HG02798 (cell line): ENCODE measurements around the gene CCDC182.

Experiments
- ATAC-seq: cut with Tn5 transposase; IDR thresholded peaks from one replicate; pipeline ENCODE4 v1.9.1; 2021; ENCODE audit warnings: mild to moderate bottlenecking; ENCODE audit not compliant: unreplicated experiment, poor library complexity

CCDC182 gene

DNA sequence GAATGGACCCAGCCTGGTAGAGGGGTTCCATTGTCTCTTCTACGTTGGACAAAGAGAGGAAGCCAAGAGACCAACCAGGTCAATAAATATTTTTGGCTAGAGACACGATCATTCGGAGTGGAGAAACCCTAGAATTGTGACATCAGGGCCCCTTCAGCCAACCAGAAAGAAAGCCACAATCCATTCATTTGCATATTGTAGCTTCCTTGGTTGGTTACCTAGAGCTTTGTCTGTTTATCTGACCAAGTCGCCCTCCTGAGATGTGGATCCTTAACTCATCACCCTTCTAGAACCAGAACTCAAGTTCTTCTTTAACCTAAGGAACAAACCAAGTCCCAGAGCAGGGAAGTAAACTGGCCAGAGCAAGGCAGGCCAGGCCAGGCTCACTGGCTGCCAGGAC is at the start of gene CCDC182:
TSS of gene CCDC182 (minus strand) at position 58 of the 400 bp plus-strand sequence. CDS start at position 31, 27 bp downstream.
- ATAC-seq: no peak

GRCh38 chr17:57794841-57795240 is 49.7 kb upstream of the CCDC182 start:
- no peak for ATAC-seq

- ATAC-seq: no peak
Observed at GRCh38 chr17:57788725-57789124, 43.6 kb upstream of the CCDC182 start.

GRCh38 chr17:57785022-57785421 is 39.9 kb upstream of the CCDC182 start:
- no peak for ATAC-seq

DNA sequence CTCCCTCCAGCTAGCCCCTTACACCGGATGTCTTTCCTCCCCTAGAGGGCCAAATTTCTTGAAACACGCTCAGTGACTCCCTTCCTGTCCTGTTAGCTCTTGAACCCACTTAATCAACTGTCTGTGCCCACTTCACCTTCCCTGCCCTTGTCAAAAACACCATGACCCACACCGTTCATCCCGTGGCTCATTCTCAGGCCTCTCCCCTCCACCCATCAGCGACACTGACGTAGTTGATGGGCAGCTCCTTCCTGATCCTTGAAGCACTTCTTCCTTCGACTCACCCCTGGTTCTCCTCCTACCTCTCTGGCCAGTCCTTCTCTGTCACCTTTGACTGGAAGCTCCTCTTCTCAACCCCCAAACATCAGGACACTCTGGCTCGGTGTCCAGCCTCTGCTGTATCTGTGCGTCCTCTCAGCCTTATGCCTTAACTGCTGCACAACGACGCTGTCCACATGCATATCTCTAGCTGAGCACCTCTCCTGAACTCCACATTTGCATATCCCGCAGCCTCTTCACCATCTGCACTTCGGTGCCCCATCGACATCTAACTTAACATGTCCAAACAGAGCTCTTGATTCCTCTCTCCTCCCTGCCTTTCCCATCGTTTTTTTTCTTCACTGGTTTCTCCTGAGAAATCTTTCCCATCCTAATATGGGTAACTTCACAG is 39.3 kb upstream of the CCDC182 start:
- no peak for ATAC-seq

DNA sequence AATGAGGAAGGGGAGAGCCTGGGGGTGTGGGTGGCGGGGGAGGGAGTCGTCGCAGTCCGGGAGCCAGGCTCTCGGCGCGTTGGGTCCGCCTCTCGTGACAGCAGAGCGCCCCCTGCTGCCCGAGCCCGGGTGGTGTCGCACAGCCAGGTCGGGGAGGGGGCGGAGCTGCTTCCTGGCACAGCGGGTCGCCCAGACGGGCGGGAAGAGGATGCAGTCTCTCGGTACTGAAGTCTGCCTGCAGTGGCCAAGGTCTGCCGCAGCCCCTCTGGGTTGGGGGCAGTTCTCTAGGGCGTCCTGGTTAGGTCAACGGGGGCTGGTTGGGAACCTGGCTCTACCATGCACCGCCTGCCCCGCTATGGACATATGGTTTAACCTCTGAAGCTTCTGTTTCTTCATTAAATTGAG is 38.2 kb upstream of the CCDC182 start:
- no peak for ATAC-seq

- no peak for ATAC-seq
Observed at GRCh38 chr17:57782647-57783337, 37.7 kb upstream of the CCDC182 start.

DNA sequence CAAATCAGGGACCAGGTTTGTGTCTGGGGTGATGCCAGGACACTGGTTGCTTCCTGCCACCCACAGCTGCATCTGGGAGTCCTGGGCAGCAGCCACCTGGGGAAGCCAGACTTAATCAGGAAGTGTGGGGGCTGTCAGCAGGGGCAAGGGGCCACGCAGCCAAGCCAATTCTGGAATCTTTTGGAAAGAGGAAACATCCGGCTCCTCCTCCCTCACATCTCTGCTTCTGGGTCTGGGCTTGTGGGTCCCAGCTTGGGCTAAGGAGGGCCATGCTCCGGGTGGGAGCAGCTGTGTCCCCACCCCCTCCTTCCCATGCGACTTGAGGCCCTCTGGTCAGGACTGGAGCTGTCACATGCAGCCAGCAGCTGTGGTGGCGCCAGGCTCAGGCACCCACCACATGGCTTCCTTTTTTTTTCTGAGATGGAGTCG is 37.0 kb upstream of the CCDC182 start:
- no peak for ATAC-seq

DNA sequence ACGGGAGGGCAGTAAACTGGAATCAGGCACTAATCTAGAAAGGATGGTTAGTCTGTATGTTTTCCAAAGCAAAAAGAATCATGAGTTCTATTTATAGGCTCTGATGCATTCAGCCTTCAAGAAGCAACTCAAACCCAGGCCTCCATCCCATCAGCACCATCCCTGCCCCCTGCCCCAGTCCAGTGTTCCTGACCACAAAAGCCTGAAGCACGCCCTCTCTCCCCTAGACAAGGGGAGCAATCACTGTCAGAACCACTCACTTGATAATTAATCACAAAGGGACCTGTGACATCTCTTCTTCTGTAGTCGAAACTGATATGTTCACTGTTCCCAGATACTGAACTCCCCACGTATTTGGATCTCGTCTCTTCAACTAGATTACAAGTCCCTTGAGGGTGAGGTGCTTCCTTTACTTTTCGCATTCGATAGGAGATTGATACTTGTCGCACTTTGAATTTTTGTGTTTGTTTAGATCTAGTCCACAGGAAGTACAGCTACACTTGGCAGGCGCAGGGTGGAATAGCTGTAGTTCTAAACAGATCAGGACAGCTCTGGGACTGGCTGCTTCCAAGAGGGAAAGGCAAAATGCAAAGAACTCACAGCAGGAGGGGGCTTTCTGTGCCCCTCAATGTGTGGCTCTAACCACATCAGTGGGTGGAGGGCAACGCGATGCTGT is 36.4 kb upstream of the CCDC182 start:
- no peak for ATAC-seq

DNA sequence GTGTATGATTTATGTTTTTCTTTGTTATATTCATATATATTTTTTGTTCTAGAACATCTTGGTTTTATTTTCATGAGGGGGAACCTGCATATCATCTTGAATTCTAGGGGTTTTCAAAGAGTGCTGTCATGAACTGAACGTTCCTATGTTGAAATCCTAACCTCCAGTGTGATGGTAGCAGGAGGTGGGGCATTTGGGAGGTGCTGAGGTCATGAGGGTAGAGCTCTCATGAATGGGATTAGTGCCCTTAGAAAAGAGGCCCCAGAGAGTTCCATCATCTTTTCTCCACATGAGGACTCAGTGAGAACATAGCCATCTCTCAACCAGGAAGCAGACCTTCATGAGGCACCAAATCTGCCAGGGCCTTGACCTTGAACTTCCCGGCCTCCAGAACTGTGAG is 34.6 kb upstream of the CCDC182 start:
- no peak for ATAC-seq

DNA sequence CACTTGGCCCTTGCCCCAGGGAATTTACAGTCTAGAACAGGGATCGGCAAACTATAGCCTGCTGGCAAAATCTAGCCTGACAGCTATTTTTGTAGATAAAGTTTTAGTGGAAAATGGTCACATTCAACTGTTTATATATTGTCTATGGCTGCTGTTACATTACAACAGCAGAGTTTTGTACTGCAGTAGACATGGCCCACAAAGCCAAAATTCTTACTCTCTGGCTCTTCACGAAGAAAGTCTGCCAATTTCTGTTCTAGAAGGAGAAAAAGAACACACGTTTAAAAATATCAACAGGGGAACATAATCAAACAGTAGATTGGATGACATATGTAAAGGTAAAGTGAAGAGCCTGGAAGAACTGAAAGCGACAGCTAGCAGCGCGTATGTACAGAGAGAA is 33.2 kb upstream of the CCDC182 start:
- ATAC-seq: no peak

- ATAC-seq: no peak
Observed at GRCh38 chr17:57776366-57776765, 31.3 kb upstream of the CCDC182 start.

DNA sequence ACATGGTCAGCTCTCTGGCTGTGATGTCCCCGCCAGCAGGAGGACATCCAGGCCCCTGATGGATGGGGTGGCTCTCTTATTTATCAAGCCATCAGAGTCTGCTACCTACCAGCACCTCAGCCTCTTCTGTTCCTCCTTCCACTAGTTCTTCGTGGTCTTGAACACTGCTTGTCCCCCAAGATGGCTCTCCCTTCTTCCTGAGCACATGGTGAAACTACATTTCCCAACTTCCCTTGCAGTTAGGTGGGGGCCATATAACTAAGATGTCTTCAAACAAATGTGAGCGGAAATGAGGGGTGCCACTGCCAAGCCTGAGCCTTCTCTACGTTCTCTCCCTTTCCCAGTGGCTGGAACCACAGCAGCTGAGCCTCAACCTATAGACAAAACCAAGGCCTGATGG is 29.8 kb upstream of the CCDC182 start:
- ATAC-seq: no peak

- ATAC-seq: no peak
Observed at GRCh38 chr17:57773557-57773956, 28.5 kb upstream of the CCDC182 start.

DNA sequence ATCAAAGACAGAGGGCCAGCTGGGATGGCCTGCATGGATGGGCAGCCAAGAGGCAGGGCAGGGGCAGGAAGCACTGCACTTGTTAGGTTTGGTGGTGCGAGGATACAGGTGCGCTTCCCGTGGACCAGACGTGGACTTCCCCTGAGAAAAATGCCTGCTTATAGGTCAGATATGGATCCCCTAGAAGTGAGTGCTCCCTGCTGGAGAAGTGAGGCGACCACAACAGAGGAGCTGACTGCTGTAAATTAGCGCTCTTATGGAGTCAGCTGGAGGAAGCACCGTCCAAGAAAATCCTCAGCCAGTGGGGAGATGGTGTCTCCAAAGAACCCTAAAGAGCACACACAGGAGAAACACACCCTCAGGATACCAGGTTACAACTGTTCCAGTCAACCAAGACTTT is 27.7 kb upstream of the CCDC182 start:
- ATAC-seq: no peak

DNA sequence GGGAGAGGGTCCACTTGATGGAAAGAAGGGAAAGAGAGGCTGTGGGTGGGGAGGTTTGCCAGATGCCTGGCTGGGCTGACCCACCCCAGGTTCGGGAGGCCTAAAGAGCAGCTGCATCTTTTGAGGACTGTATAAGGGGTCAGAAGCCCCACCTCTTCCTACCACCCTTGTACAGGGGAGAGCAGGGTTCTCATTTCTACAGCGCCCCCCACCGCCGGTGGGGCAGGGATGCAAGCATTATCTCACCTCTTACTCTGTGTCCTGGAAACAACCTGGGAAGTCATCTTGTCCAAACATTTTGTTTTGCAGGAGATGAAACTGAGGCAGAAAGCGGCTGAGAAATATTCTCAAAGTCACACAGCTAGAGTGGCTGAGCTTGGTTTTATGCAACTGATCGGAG is 22.5 kb upstream of the CCDC182 start:
- ATAC-seq: no peak

DNA sequence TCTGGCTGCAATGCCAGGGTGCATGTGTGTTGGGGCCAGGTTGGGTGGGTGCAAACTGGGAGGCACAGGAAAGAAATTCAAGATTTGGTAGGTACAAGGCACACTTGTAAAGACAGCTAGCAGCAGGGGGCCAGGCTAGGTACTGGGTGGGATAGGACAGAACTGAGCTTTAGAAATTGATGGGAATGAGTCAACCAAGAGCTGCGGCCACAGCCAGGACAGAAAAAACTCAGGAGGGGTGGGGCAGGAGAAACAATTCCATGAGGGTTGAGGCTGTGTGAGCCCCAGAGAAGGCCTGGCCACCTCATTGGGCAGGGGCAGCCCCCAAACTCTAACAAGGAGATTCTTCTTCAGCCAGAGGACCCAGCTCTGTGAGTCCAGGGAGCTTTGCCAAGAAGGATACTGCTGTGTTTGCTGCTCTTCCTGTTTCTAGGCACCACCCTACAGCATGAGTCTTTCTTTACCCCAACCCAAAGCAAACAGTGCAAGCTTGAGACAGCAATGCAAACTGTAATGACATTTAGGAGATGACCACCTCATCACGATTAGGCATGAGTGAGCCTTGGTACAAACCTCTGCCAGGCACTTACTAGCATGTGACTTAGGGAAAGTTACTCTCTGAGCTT is 21.3 kb upstream of the CCDC182 start:
- no peak for ATAC-seq

GRCh38 chr17:57762452-57763395 is 17.6 kb upstream of the CCDC182 start:
- ATAC-seq: no peak

DNA sequence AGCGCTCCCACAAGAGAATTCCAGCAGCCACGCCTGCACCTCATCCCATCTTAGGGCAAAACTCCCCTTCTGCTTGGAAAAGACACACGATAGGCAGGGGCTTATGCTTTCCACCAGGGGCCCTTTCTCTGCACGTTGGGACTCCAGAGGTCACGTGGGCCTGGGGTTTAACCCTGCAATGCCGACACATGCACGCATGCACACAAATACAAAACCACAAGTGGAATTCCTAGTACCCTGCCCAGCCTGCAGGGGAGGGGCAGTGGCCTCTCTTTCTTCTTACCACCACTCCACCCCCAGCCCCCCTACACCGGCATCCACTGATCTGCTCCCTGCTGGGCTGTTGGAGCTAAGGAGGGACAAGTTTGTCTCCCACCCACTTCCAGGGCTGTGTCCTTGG is 16.8 kb upstream of the CCDC182 start:
- ATAC-seq: no peak

GRCh38 chr17:57760046-57760445 is 14.9 kb upstream of the CCDC182 start:
- no peak for ATAC-seq
